SK-N-SH (cell line): ENCODE measurements around the gene TMEM218.

ENCODE experiments used
- EP300 ChIP-seq, 2 experiments: IDR thresholded peaks; 2 replicates each; pipeline versions ENCODE4 v1.4.0 to v1.6.1; 2012; ENCODE audit warnings: borderline replicate concordance in 1 of 2, low read depth in 1 of 2, low read length in 1 of 2
- FOSL2 ChIP-seq: IDR thresholded peaks from 2 replicates; pipeline ENCODE4 v1.4.0; 2012; ENCODE audit warnings: low read depth, mild to moderate bottlenecking, moderate library complexity, borderline replicate concordance
- JUND ChIP-seq: IDR thresholded peaks from 2 replicates; pipeline ENCODE4 v1.4.0; 2012
- TF ChIP-seq, protein P1 (sequence below): fragments of 200-600 bp; sonication (generic); IDR thresholded peaks from 2 replicates; pipeline ENCODE4 v1.6.1; 2017; ENCODE audit warnings: antibody characterized with exemption, mild to moderate bottlenecking, moderate library complexity

DNA sequence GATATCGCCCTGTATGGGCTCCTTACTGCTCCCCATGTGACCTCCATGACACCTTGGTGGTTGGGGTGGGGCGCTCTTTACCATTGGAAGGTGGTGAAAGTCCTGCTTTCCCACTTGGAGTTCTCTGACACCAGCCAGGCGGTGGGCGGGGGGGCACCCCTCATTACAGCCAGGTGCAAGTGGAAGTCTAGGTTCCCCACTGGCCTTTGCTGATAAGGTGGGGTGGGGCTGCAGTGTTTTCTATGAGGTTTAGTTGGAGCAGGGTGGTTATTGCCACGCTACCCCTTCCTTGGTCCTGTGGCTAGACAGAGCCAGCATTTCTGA is 53.8 kb downstream of the TMEM218 start:
- TF ChIP-seq, protein P1, sequence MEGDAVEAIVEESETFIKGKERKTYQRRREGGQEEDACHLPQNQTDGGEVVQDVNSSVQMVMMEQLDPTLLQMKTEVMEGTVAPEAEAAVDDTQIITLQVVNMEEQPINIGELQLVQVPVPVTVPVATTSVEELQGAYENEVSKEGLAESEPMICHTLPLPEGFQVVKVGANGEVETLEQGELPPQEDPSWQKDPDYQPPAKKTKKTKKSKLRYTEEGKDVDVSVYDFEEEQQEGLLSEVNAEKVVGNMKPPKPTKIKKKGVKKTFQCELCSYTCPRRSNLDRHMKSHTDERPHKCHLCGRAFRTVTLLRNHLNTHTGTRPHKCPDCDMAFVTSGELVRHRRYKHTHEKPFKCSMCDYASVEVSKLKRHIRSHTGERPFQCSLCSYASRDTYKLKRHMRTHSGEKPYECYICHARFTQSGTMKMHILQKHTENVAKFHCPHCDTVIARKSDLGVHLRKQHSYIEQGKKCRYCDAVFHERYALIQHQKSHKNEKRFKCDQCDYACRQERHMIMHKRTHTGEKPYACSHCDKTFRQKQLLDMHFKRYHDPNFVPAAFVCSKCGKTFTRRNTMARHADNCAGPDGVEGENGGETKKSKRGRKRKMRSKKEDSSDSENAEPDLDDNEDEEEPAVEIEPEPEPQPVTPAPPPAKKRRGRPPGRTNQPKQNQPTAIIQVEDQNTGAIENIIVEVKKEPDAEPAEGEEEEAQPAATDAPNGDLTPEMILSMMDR, result no peak
- TF ChIP-seq EP300 (IDR thresholded peaks at IDR 0.05; ENCODE audit: borderline replicate concordance in 1 of 2, low read depth in 1 of 2, low read length in 1 of 2), result no peak
- TF ChIP-seq JUND, result no peak
- no peak for TF ChIP-seq FOSL2
